ENCODE results near the gene NOS1AP.

- no peak for TF ChIP-seq SP1 (IDR thresholded peaks at IDR 0.05)
- no peak for TF ChIP-seq FOXM1 (IDR thresholded peaks at IDR 0.05; ENCODE audit: borderline replicate concordance)
- no peak for TF ChIP-seq FOXA1 (IDR thresholded peaks at IDR 0.05)
- no peak for TF ChIP-seq ARNT (IDR thresholded peaks at IDR 0.05)
- no peak for TF ChIP-seq NFRKB (IDR thresholded peaks at IDR 0.05)
- no peak for TF ChIP-seq FOXK2 (IDR thresholded peaks at IDR 0.05)
- TF ChIP-seq LEF1 (IDR thresholded peaks at IDR 0.05; ENCODE audit: borderline replicate concordance), result no peak
- no peak for TF ChIP-seq SUZ12 (IDR thresholded peaks at IDR 0.05)
- no peak for TF ChIP-seq CTBP1 (IDR thresholded peaks at IDR 0.05; ENCODE audit: borderline replicate concordance)
- TF ChIP-seq BHLHE40 (IDR thresholded peaks at IDR 0.05; ENCODE audit: borderline replicate concordance), result no peak
Observed at GRCh38 chr1:162373072-162373427, 303.6 kb downstream of the NOS1AP start.
